ENCODE results near the gene FOXP1. TPM values are rescaled to one million over a fixed set of nuclear protein-coding genes. Genes with fewer than 3 reads are reported as not detected.

Gene FOXP1
- total and polyA plus RNA-seq, 2 donors (not counting 1 experiment from before 2014, with no cell fraction given): 70.3 to 101 TPM

GRCh38 chr3:71166339-71167240 is 416.9 kb downstream of the FOXP1 start:
- Histone ChIP-seq H3K27ac (ENCODE audit: insufficient read depth, low read length) (no peak overlapping the region), H3K4me3 (replicated peaks in 1 of 4; ENCODE audit: control extremely low read depth in 1 of 4, insufficient read depth in 1 of 4, low read depth in 3 of 4, low read length in 4 of 4) (no peak overlapping the region), H4K20me1 (ENCODE audit: control insufficient read depth, extremely low read depth, insufficient read depth, low read length) (no peaks in the 10 kb centered on the region), H3K79me2 (ENCODE audit: control insufficient read depth, insufficient read depth, low read length) (no peaks in the 10 kb centered on the region), H3K36me3 (ENCODE audit: control insufficient read depth, insufficient read depth, low read length) (no peaks in the 10 kb centered on the region), H3K4me1 (ENCODE audit: control insufficient read depth, extremely low read depth, insufficient read depth, low read length) (peaks cover 3% of the 10 kb centered on the region), H3K9ac (ENCODE audit: insufficient read depth, low read length) (no peak overlapping the region), H3K4me2 (ENCODE audit: extremely low read depth, insufficient read depth, low read length) (no peak overlapping the region), H2AFZ (ENCODE audit: low read length) (no peak overlapping the region), H3K9me3 (ENCODE audit: control insufficient read depth, insufficient read depth, low read depth, low read length) (no peaks in the 10 kb centered on the region), H3K27me3 (ENCODE audit: control insufficient read depth, insufficient read depth, low read length) (no peaks in the 10 kb centered on the region)
- peak in 1 of 2 donors; percentile 60 for DNase-seq (ENCODE audit: low read depth in 2 of 2)
- TF ChIP-seq, protein P1, sequence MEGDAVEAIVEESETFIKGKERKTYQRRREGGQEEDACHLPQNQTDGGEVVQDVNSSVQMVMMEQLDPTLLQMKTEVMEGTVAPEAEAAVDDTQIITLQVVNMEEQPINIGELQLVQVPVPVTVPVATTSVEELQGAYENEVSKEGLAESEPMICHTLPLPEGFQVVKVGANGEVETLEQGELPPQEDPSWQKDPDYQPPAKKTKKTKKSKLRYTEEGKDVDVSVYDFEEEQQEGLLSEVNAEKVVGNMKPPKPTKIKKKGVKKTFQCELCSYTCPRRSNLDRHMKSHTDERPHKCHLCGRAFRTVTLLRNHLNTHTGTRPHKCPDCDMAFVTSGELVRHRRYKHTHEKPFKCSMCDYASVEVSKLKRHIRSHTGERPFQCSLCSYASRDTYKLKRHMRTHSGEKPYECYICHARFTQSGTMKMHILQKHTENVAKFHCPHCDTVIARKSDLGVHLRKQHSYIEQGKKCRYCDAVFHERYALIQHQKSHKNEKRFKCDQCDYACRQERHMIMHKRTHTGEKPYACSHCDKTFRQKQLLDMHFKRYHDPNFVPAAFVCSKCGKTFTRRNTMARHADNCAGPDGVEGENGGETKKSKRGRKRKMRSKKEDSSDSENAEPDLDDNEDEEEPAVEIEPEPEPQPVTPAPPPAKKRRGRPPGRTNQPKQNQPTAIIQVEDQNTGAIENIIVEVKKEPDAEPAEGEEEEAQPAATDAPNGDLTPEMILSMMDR (conservative IDR thresholded peaks at IDR 0.05 in 1 of 2, IDR thresholded peaks at IDR 0.05 in 1 of 2; ENCODE audit: low read depth in 1 of 2, low read length in 2 of 2): no peak
- TF ChIP-seq EZH2 (IDR thresholded peaks at IDR 0.05; ENCODE audit: low read length, missing control alignments): no peak

- no peak for TF ChIP-seq EZH2 (IDR thresholded peaks at IDR 0.05; ENCODE audit: low read length, missing control alignments)
- TF ChIP-seq, protein P1 (conservative IDR thresholded peaks at IDR 0.05 in 1 of 2, IDR thresholded peaks at IDR 0.05 in 1 of 2; ENCODE audit: low read depth in 1 of 2, low read length in 2 of 2): no peak
- no peak overlapping the region for H3K27ac ChIP-seq (ENCODE audit: insufficient read depth, low read length)
- no peak overlapping the region for H2AFZ ChIP-seq (ENCODE audit: low read length)
- H3K79me2 ChIP-seq (ENCODE audit: control insufficient read depth, insufficient read depth, low read length): no peaks in the 10 kb centered on the region
- H3K9ac ChIP-seq (ENCODE audit: insufficient read depth, low read length): no peak overlapping the region
- no peak for DNase-seq (ENCODE audit: low read depth in 2 of 2)
- H3K4me2 ChIP-seq (ENCODE audit: extremely low read depth, insufficient read depth, low read length): no peak overlapping the region
- no peaks in the 10 kb centered on the region for H3K9me3 ChIP-seq (ENCODE audit: control insufficient read depth, insufficient read depth, low read depth, low read length)
- no peaks in the 10 kb centered on the region for H4K20me1 ChIP-seq (ENCODE audit: control insufficient read depth, extremely low read depth, insufficient read depth, low read length)
- no peaks in the 10 kb centered on the region for H3K27me3 ChIP-seq (ENCODE audit: control insufficient read depth, insufficient read depth, low read length)
- no peaks in the 10 kb centered on the region for H3K36me3 ChIP-seq (ENCODE audit: control insufficient read depth, insufficient read depth, low read length)
- no peak overlapping the region for H3K4me3 ChIP-seq (replicated peaks in 1 of 4; ENCODE audit: control extremely low read depth in 1 of 4, insufficient read depth in 1 of 4, low read depth in 3 of 4, low read length in 4 of 4)
- H3K4me1 ChIP-seq (ENCODE audit: control insufficient read depth, extremely low read depth, insufficient read depth, low read length): peaks cover 4% of the 10 kb centered on the region
Measured at GRCh38 chr3:71164881-71165280, 418.6 kb downstream of the FOXP1 start.

- H3K4me1 ChIP-seq (ENCODE audit: control insufficient read depth, extremely low read depth, insufficient read depth, low read length): peaks cover 3% of the 10 kb centered on the region
- H3K4me2 ChIP-seq (ENCODE audit: extremely low read depth, insufficient read depth, low read length): no peak overlapping the region
- H3K9me3 ChIP-seq (ENCODE audit: control insufficient read depth, insufficient read depth, low read depth, low read length): no peaks in the 10 kb centered on the region
- no peak overlapping the region for H3K4me3 ChIP-seq (replicated peaks in 1 of 4; ENCODE audit: control extremely low read depth in 1 of 4, insufficient read depth in 1 of 4, low read depth in 3 of 4, low read length in 4 of 4)
- no peak overlapping the region for H3K9ac ChIP-seq (ENCODE audit: insufficient read depth, low read length)
- peak in 1 of 2 donors; percentile 47 for DNase-seq (ENCODE audit: low read depth in 2 of 2)
- H3K36me3 ChIP-seq (ENCODE audit: control insufficient read depth, insufficient read depth, low read length): no peaks in the 10 kb centered on the region
- no peaks in the 10 kb centered on the region for H3K79me2 ChIP-seq (ENCODE audit: control insufficient read depth, insufficient read depth, low read length)
- H4K20me1 ChIP-seq (ENCODE audit: control insufficient read depth, extremely low read depth, insufficient read depth, low read length): no peaks in the 10 kb centered on the region
- TF ChIP-seq EZH2 (IDR thresholded peaks at IDR 0.05; ENCODE audit: low read length, missing control alignments): no peak
- TF ChIP-seq, protein P1 (conservative IDR thresholded peaks at IDR 0.05 in 1 of 2, IDR thresholded peaks at IDR 0.05 in 1 of 2; ENCODE audit: low read depth in 1 of 2, low read length in 2 of 2): no peak
- H2AFZ ChIP-seq (ENCODE audit: low read length): no peak overlapping the region
- no peak overlapping the region for H3K27ac ChIP-seq (ENCODE audit: insufficient read depth, low read length)
- H3K27me3 ChIP-seq (ENCODE audit: control insufficient read depth, insufficient read depth, low read length): no peaks in the 10 kb centered on the region
Measured at GRCh38 chr3:71163198-71163918, 420.2 kb downstream of the FOXP1 start.

All from fibroblast of lung (primary cell).